ENCODE measurements around the gene ARL5B.
A peak's percentile ranks its signal among the peaks of the same experiment; 100 is the strongest.
"Not testable (repeated sequence)": the region's sequence is repeated elsewhere in the genome, so short reads cannot be mapped to it uniquely, and the experiment has no call there.

The ARL5B gene

GRCh38 chr10:18659125-18659818, at the start of gene ARL5B:
Gene ARL5B (plus strand): TSS chr10:18659431. CDS start chr10:18659638, 207 bp downstream.
- DNase-seq (ENCODE audit: low spot score), result peak; percentile 96

GRCh38 chr10:18610517-18610916, 48.7 kb upstream of the ARL5B start:
- no peak for DNase-seq (ENCODE audit: low spot score)

GRCh38 chr10:18611168-18611567, 48.1 kb upstream of the ARL5B start:
- DNase-seq (ENCODE audit: low spot score), result no peak

GRCh38 chr10:18615618-18616017, 43.6 kb upstream of the ARL5B start:
- no peak for DNase-seq (ENCODE audit: low spot score)

GRCh38 chr10:18616337-18616736, 42.9 kb upstream of the ARL5B start:
- DNase-seq (ENCODE audit: low spot score), result no peak

GRCh38 chr10:18619016-18619415, 40.2 kb upstream of the ARL5B start:
- DNase-seq (ENCODE audit: low spot score), result no peak

- DNase-seq (ENCODE audit: low spot score), result no peak
Observed at GRCh38 chr10:18620856-18621255, 38.4 kb upstream of the ARL5B start.

GRCh38 chr10:18623671-18624070, 35.6 kb upstream of the ARL5B start:
- DNase-seq (ENCODE audit: low spot score), result not testable (repeated sequence)

GRCh38 chr10:18625886-18626285, 33.3 kb upstream of the ARL5B start:
- DNase-seq (ENCODE audit: low spot score), result no peak

GRCh38 chr10:18627452-18628018, 31.7 kb upstream of the ARL5B start:
- DNase-seq (ENCODE audit: low spot score), result not testable (repeated sequence)

- DNase-seq (ENCODE audit: low spot score), result not testable (repeated sequence)
Observed at GRCh38 chr10:18632500-18632899, 26.7 kb upstream of the ARL5B start.

GRCh38 chr10:18635995-18636394, 23.2 kb upstream of the ARL5B start:
- DNase-seq (ENCODE audit: low spot score), result no peak

GRCh38 chr10:18637400-18637799, 21.8 kb upstream of the ARL5B start:
- DNase-seq (ENCODE audit: low spot score), result not testable (repeated sequence)

- DNase-seq (ENCODE audit: low spot score), result not testable (repeated sequence)
Observed at GRCh38 chr10:18639719-18640118, 19.5 kb upstream of the ARL5B start.

- DNase-seq (ENCODE audit: low spot score), result no peak
Observed at GRCh38 chr10:18647151-18647550, 12.1 kb upstream of the ARL5B start.

- no peak for DNase-seq (ENCODE audit: low spot score)
Observed at GRCh38 chr10:18647945-18648344, 11.3 kb upstream of the ARL5B start.

- DNase-seq (ENCODE audit: low spot score), result no peak
Observed at GRCh38 chr10:18649364-18649959, 9.8 kb upstream of the ARL5B start.

- no peak for DNase-seq (ENCODE audit: low spot score)
Observed at GRCh38 chr10:18650404-18650997, 8.7 kb upstream of the ARL5B start.

- peak; percentile 87 for DNase-seq (ENCODE audit: low spot score)
Observed at GRCh38 chr10:18651324-18652007, 7.8 kb upstream of the ARL5B start, which contains the start of gene NSUN6. Gene NSUN6 (minus strand): TSS chr10:18651587. CDS start chr10:18651203, 384 bp downstream.

GRCh38 chr10:18653112-18653511, 6.1 kb upstream of the ARL5B start:
- no peak for DNase-seq (ENCODE audit: low spot score)

GRCh38 chr10:18656724-18657123, 2.5 kb upstream of the ARL5B start:
- no peak for DNase-seq (ENCODE audit: low spot score)
